Activated T-helper 1 cell treated with anti-CD3 and anti-CD28 coated beads, Interleukin-12 subunit alpha, Interleukin-12 subunit beta, Interleukin-2, Interleukin-4 antibody, amounts not matched to agents 30 ng/mL and 10 ng/mL and 1 ng/mL, durations not matched to agents 14 hours and 24 hours and 36 hours (primary cell): ENCODE measurements around the gene PCDHA2. TPM values are rescaled to one million over a fixed set of nuclear protein-coding genes. Genes with fewer than 3 reads are reported as not detected.
"Not testable (repeated sequence)": the region's sequence is repeated elsewhere in the genome, so short reads cannot be mapped to it uniquely, and the experiment has no call there.

Source experiments
- DNase-seq: peaks from one replicate; pipeline ENCODE4 v3.0.0; 2021; ENCODE audit warnings: low spot score
- H3K27ac Mint-ChIP-seq: one replicate; pipeline ENCODE4 v1.8.0; 2021; ENCODE audit warnings: mild to moderate bottlenecking, mixed read lengths
- H3K27me3 Mint-ChIP-seq: one replicate; pipeline ENCODE4 v1.8.0; 2022; ENCODE audit warnings: mild to moderate bottlenecking, moderate library complexity, mixed read lengths; ENCODE audit not compliant: insufficient read depth
- H3K36me3 Mint-ChIP-seq: one replicate; pipeline ENCODE4 v1.8.0; 2021; ENCODE audit warnings: low read depth, mixed read lengths
- H3K4me1 Mint-ChIP-seq: one replicate; pipeline ENCODE4 v1.8.0; 2021; ENCODE audit warnings: low read depth, mixed read lengths
- H3K4me3 Mint-ChIP-seq: one replicate; pipeline ENCODE4 v1.8.0; 2021; ENCODE audit warnings: mild to moderate bottlenecking, moderate library complexity, mixed read lengths
- H3K9me3 Mint-ChIP-seq: one replicate; pipeline ENCODE4 v1.8.0; 2021; ENCODE audit warnings: mixed read lengths
- intact Hi-C: fragments of 100-400 bp; cut with micrococcal nuclease; formaldehyde crosslinking; loops from one replicate; pipeline ENCODE4 v1.15.1; 2024
- total RNA-seq: library from RNA; stranded (reverse); gene quantifications from 2 replicates; pipeline ENCODE4 v1.2.3, GENCODE V29; 2022

The PCDHA2 gene
- total RNA-seq, 1 donor from 2014 or later, result not detected

- intact Hi-C loops, result loop anchor here (5.0 kb wide), 1 partner anchor 41 kb away; the partner anchor contains the start of gene PCDHA8
- no peak for DNase-seq
- H3K9me3 Mint-ChIP-seq, result peaks cover 39% of the 10 kb centered on the region
- no peaks in the 10 kb centered on the region for H3K36me3 Mint-ChIP-seq
- no peaks in the 10 kb centered on the region for H3K4me1 Mint-ChIP-seq
- no peaks in the 10 kb centered on the region for H3K27me3 Mint-ChIP-seq
- H3K4me3 Mint-ChIP-seq, result no peak within 1 kb of the TSS
- H3K27ac Mint-ChIP-seq, result no peak within 1 kb of the TSS
Measured at GRCh38 chr5:140800816-140801493, 6.3 kb downstream of the PCDHA2 start, which contains the start of gene PCDHA3. Gene PCDHA3 (plus strand): TSS chr5:140801057.

- Mint-ChIP-seq H3K27me3 (no peaks in the 10 kb centered on the region), H3K27ac (no peak overlapping the region), H3K9me3 (peaks cover 38% of the 10 kb centered on the region), H3K4me1 (no peaks in the 10 kb centered on the region), H3K4me3 (no peak overlapping the region), H3K36me3 (no peaks in the 10 kb centered on the region)
- DNase-seq, result no peak
- intact Hi-C loops, result loop anchor here (5.0 kb wide), 1 partner anchor 41 kb away; the partner anchor contains the start of gene PCDHA8
Measured at GRCh38 chr5:140801494-140801841, 6.8 kb downstream of the PCDHA2 start.

GRCh38 chr5:140802381-140802780 is 7.7 kb downstream of the PCDHA2 start:
- intact Hi-C loops, result loop anchor here (5.0 kb wide), 1 partner anchor 40 kb away; the partner anchor contains the start of gene PCDHA8
- not testable (repeated sequence) for DNase-seq

GRCh38 chr5:140802781-140803271 is 8.2 kb downstream of the PCDHA2 start:
- no peak for DNase-seq
- H3K36me3 Mint-ChIP-seq, result no peaks in the 10 kb centered on the region
- intact Hi-C loops, result loop anchor here (5.0 kb wide), 1 partner anchor 39 kb away; the partner anchor contains the start of gene PCDHA8
- H3K27me3 Mint-ChIP-seq, result no peaks in the 10 kb centered on the region
- no peaks in the 10 kb centered on the region for H3K4me1 Mint-ChIP-seq
- no peak overlapping the region for H3K27ac Mint-ChIP-seq
- no peak overlapping the region for H3K4me3 Mint-ChIP-seq
- peaks cover 43% of the 10 kb centered on the region for H3K9me3 Mint-ChIP-seq

More at GRCh38 chr5:140802381-140802780, 7.7 kb downstream of the PCDHA2 start:
- peaks cover 38% of the 10 kb centered on the region for H3K9me3 Mint-ChIP-seq
- not testable (repeated sequence) for H3K4me3 Mint-ChIP-seq, H3K27ac Mint-ChIP-seq, H3K4me1 Mint-ChIP-seq, H3K27me3 Mint-ChIP-seq, H3K36me3 Mint-ChIP-seq

GRCh38 chr5:140806834-140807775 is 12.5 kb downstream of the PCDHA2 start, which contains the start of gene PCDHA4:
Gene PCDHA4 (plus strand): TSS chr5:140807068.
- Mint-ChIP-seq H3K27ac (no peak within 1 kb of the TSS), H3K4me3 (no peak within 1 kb of the TSS), H3K4me1 (no peaks in the 10 kb centered on the region), H3K27me3 (no peaks in the 10 kb centered on the region), H3K36me3 (no peaks in the 10 kb centered on the region), H3K9me3 (peaks cover 35% of the 10 kb centered on the region)
- DNase-seq, result no peak
- intact Hi-C loops, result no loop called here

GRCh38 chr5:140808241-140808888 is 13.7 kb downstream of the PCDHA2 start:
- H3K4me3 Mint-ChIP-seq, H3K27ac Mint-ChIP-seq, H3K4me1 Mint-ChIP-seq, intact Hi-C loops, H3K27me3 Mint-ChIP-seq, H3K36me3 Mint-ChIP-seq, DNase-seq: not testable (repeated sequence)
- peaks cover 40% of the 10 kb centered on the region for H3K9me3 Mint-ChIP-seq

DNA sequence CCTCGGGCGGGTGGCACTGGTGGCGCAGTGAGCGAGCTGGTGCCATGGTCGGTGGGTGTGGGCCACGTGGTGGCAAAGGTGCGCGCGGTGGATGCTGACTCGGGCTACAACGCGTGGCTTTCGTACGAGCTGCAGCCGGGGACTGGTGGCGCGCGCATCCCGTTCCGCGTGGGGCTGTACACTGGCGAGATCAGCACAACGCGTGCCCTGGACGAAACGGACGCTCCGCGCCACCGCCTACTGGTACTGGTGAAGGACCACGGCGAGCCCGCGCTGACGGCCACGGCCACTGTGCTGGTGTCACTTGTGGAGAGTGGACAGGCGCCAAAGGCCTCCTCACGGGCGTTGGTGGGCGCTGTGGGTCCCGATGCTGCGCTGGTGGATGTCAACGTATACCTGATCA is 14.2 kb downstream of the PCDHA2 start:
- no peak overlapping the region for H3K27ac Mint-ChIP-seq
- H3K4me1 Mint-ChIP-seq, result no peaks in the 10 kb centered on the region
- H3K27me3 Mint-ChIP-seq, result no peaks in the 10 kb centered on the region
- H3K4me3 Mint-ChIP-seq, result no peak overlapping the region
- intact Hi-C loops, result no loop called here
- no peaks in the 10 kb centered on the region for H3K36me3 Mint-ChIP-seq
- H3K9me3 Mint-ChIP-seq, result peaks cover 35% of the 10 kb centered on the region
- DNase-seq, result no peak

DNA sequence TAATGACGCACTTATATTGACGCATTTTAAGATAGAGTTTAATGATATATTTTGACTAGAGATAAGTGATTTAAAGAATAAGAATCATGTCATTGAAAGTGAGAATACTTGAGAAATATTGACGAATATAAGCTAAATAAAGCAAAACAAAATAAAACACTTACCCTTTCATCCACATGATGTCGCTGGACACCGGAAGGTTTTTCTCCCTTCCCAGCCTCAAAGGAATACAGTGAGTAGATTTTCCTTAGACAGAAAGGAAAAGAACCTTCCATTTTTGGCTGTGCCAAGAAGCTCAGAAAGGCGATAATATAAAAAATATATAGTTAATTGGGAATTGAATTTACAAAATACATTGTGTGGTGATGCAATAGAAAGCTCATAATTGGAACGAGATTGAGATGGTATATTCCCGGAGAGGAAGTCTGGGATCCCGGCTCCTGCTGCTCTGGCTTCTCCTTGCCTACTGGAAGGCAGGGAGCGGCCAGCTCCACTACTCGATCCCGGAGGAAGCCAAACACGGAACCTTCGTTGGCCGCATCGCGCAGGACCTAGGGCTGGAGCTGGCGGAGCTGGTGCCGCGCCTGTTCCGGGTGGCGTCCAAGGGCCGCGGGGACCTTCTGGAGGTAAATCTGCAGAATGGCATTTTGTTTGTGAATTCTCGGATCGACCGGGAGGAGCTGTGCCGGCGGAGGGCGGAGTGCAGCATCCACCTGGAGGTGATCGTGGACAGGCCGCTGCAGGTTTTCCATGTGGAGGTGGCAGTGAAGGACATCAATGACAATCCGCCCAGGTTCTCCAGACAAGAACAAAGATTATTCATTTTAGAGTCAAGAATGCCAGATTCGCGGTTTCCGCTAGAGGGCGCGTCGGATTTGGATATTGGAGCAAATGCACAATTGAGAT is 27.0 kb downstream of the PCDHA2 start, which contains the start of gene PCDHA5:
Gene PCDHA5, plus strand, starts transcription at position 239 of the 906 bp plus-strand sequence.
- no peak for DNase-seq
- H3K36me3 Mint-ChIP-seq, result no peaks in the 10 kb centered on the region
- intact Hi-C loops, result no loop called here
- H3K4me1 Mint-ChIP-seq, result no peaks in the 10 kb centered on the region
- H3K27me3 Mint-ChIP-seq, result no peaks in the 10 kb centered on the region
- peaks cover 14% of the 10 kb centered on the region for H3K9me3 Mint-ChIP-seq
- H3K27ac Mint-ChIP-seq, result no peak within 1 kb of the TSS
- H3K4me3 Mint-ChIP-seq, result no peak within 1 kb of the TSS

DNA sequence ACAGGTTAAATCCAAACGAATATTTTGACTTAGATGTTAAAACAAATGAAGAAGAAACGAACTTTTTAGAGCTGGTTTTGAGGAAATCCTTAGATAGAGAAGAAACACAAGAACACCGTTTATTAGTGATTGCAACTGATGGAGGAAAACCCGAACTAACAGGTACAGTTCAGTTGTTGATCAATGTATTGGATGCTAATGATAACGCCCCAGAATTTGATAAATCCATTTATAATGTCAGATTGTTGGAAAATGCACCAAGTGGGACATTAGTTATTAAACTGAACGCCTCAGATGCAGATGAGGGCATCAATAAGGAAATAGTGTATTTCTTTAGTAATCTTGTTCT is 27.6 kb downstream of the PCDHA2 start:
- Mint-ChIP-seq H3K4me3 (no peak overlapping the region), H3K27ac (no peak overlapping the region), H3K27me3 (peaks cover 2% of the 10 kb centered on the region), H3K36me3 (no peaks in the 10 kb centered on the region), H3K4me1 (no peaks in the 10 kb centered on the region), H3K9me3 (peaks cover 20% of the 10 kb centered on the region)
- intact Hi-C loops, result no loop called here
- no peak for DNase-seq

GRCh38 chr5:140822969-140823368 is 28.3 kb downstream of the PCDHA2 start:
- H3K4me3 Mint-ChIP-seq, DNase-seq, H3K4me1 Mint-ChIP-seq, H3K27ac Mint-ChIP-seq, intact Hi-C loops, H3K27me3 Mint-ChIP-seq, H3K36me3 Mint-ChIP-seq: not testable (repeated sequence)
- peaks cover 26% of the 10 kb centered on the region for H3K9me3 Mint-ChIP-seq

- no peak overlapping the region for H3K4me3 Mint-ChIP-seq
- peaks cover 2% of the 10 kb centered on the region for H3K27me3 Mint-ChIP-seq
- H3K9me3 Mint-ChIP-seq, result peaks cover 31% of the 10 kb centered on the region
- intact Hi-C loops, result no loop called here
- DNase-seq, result no peak
- peaks cover 2% of the 10 kb centered on the region for H3K36me3 Mint-ChIP-seq
- H3K4me1 Mint-ChIP-seq, result no peaks in the 10 kb centered on the region
- no peak overlapping the region for H3K27ac Mint-ChIP-seq
Measured at GRCh38 chr5:140823475-140823874, 28.8 kb downstream of the PCDHA2 start.
